Fibroblast of gingiva (primary cell): Measurements from ENCODE around the gene IRF1.
"Not testable (repeated sequence)": the region's sequence is repeated elsewhere in the genome, so short reads cannot be mapped to it uniquely, and the experiment has no call there.

Experiments
- DNase-seq: peaks from one replicate; pipeline ENCODE4 v3.0.0-alpha.2; 2011; ENCODE audit warnings: low read depth

The IRF1 gene

GRCh38 chr5:132487095-132487428, 3.5 kb downstream of the IRF1 start:
- DNase-seq, result no peak

- DNase-seq, result no peak
Measured at GRCh38 chr5:132486318-132487094, 4.1 kb downstream of the IRF1 start.

- DNase-seq, result no peak
Measured at GRCh38 chr5:132485641-132486317, 4.8 kb downstream of the IRF1 start.

- DNase-seq, result not testable (repeated sequence)
Measured at GRCh38 chr5:132484876-132485640, 5.5 kb downstream of the IRF1 start.

- no peak for DNase-seq
Measured at GRCh38 chr5:132484391-132484725, 6.2 kb downstream of the IRF1 start.

- no peak for DNase-seq
Measured at GRCh38 chr5:132483661-132484390, 6.7 kb downstream of the IRF1 start.

- no peak for DNase-seq
Measured at GRCh38 chr5:132483101-132483500, 7.5 kb downstream of the IRF1 start.

GRCh38 chr5:132481596-132482211, 8.9 kb downstream of the IRF1 start:
- DNase-seq, result no peak

- DNase-seq, result no peak
Measured at GRCh38 chr5:132480893-132481595, 9.5 kb downstream of the IRF1 start.

GRCh38 chr5:132480546-132480892, 10.1 kb downstream of the IRF1 start:
- no peak for DNase-seq

GRCh38 chr5:132480042-132480441, 10.5 kb downstream of the IRF1 start:
- DNase-seq, result no peak

GRCh38 chr5:132479111-132479951, 11.2 kb downstream of the IRF1 start:
- no peak for DNase-seq

- no peak for DNase-seq
Measured at GRCh38 chr5:132478366-132478871, 12.2 kb downstream of the IRF1 start.

- no peak for DNase-seq
Measured at GRCh38 chr5:132477784-132478365, 12.7 kb downstream of the IRF1 start.

GRCh38 chr5:132476876-132477781, 13.4 kb downstream of the IRF1 start:
- no peak for DNase-seq

GRCh38 chr5:132475987-132476875, 14.3 kb downstream of the IRF1 start:
- DNase-seq, result no peak

- no peak for DNase-seq
Measured at GRCh38 chr5:132475497-132475882, 15.1 kb downstream of the IRF1 start.
